HG03060 (cell line): Measurements from ENCODE around the gene GRAMD1B.

Source experiments
- ATAC-seq: cut with Tn5 transposase; IDR thresholded peaks from one replicate; pipeline ENCODE4 v1.9.1; 2021; ENCODE audit warnings: low read depth, moderate number of reproducible peaks; ENCODE audit not compliant: unreplicated experiment

Gene GRAMD1B

DNA sequence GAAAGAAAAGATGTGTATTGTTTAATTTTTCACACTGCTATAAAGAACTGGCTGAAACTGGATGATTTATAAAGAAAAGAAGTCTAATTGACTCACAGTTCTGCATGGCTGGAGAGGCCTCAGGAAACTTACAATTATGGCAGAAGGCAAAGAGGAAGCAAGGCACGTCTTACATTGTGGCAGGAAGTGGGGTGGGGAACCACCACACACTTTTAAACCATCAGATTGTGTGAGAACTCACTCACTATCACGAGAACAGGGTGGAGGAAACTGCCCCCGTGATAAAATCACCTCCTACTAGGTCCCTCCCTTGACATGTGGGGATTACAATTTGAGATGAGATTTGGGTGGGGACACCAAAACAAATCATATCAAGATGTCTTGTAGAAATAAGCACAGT lies 229.9 kb downstream of the GRAMD1B start:
- ATAC-seq: peak; percentile 85

DNA sequence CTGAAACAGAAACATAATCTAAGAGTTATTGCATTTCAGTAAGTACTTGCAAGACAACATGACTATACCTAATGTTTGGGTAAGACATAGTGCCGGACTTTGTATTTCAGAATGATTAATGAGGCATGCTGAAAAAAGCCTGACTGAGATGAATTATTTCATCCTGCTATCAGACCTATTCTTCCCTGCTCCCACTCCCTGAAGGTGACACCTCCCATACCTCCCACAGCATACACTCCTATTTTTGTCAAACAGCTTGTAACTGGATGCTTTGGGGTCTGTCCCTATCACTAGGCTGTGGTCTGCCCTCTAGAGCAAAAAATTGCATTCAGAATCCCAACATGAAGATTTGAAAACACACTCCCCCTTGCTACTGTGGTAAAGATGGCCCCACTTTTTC lies 235.2 kb downstream of the GRAMD1B start:
- no peak for ATAC-seq

DNA sequence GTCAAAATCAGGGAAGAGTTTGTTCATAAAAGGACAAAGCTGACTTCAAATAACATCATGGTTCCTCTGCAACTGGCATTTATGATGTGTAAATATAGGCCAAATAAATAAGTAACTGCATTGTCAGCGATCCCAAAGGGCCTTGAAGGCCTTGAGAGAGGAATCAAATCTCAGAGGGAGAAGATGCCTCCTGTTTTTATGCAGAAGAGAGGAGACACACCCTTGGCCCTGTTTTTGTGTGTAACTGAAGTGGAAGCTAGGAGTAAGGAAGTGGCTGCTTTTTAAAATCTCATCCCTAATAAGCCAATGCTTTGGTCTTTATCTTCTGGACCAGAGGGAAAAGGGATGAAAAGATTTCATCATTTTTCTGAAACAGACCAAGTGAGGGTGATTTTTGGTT lies 240.0 kb downstream of the GRAMD1B start:
- no peak for ATAC-seq

DNA sequence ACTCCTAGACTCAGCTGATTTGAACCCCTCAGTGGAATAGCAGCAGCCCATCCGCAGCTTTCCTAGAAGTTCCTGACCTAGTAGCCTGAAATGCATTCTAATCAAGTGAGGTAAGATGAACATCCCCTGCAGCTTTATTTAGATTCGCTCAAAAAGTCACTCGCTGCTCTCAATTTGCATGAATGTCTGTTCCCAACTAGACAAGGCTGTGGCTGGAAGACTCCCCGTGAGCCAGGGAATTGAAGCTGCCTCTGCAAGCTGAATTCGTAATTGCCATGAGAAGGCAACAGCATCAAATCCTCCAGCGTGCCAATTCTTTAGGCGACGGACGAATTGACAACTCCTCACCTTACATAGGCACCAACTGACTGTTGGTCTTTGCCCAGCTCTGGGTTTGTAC lies 241.5 kb downstream of the GRAMD1B start:
- no peak for ATAC-seq

DNA sequence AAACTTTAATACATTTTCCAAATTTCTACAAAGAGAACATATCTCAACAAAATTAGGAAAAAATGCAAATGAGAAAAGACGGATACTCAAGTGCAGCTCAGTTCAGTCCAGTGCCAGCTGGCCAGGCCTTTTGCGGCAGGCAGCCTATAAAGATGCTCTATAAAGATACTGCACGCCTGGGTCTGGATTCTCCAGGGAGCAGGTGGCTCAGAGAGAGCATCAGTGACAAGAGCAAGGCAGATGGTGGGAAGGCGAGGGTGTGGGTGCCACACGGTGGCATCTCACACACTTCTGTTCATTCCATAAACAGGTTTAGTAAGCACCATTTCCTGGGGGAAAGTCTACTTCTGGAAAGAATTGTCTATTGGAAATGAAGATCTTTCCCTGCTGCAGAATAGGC lies 242.5 kb downstream of the GRAMD1B start:
- no peak for ATAC-seq

DNA sequence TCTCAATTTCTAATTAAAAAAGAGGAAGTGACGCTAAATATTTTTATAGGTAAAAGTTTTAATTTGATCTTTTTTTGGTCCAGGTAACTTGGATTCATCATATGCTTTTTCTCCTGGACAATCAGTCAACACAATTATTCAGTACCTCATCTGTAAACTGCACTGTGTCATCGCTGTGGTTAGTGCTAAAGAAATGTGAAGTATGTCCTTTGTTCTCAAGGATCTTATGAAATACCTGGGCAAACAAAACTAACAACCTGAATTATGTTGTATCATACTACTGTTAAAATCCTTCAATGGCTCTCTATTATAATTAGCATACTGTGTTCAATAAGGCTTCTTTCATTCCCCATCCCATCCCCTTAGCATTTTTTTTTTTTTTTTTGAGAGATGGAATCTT lies 244.2 kb downstream of the GRAMD1B start:
- no peak for ATAC-seq
